ENCODE measurements around the gene MOK. TPM values are rescaled to one million over a fixed set of nuclear protein-coding genes. Genes with fewer than 3 reads are reported as not detected.

The MOK gene
- total RNA-seq, 1 experiment from 2014 or later: 2.8 TPM

DNA sequence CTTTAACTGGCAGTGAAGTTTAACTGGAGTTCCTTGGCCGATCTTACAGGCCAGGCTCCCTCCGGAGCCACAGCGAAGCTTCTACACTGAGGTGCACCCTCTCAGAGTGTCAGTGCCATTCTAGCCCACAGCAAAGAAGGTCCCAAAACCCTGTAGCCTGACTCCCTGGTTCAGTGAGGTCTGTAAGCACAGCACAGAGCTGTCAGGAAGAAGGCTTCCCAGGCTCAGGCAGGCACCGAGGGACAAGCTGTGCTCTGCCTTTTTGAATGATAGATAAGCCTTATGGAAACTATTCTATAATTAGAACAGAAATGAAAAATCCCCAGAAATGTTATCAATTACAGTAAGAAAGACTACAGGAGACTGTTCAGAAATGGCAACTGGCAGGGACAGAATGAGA lies 40.2 kb downstream of the MOK start:
- Histone ChIP-seq H2BK20ac (ENCODE audit: low read depth, low read length, poor library complexity, severe bottlenecking) (no peak overlapping the region), H2BK15ac (ENCODE audit: low read depth, low read length) (no peak overlapping the region), H3K9me3 (ENCODE audit: control insufficient read depth, low read depth, low read length) (no peaks in the 10 kb centered on the region), H3K79me2 (ENCODE audit: insufficient read depth, low read length) (no peaks in the 10 kb centered on the region), H3K23ac (ENCODE audit: insufficient read length, low read depth, low read length) (no peak overlapping the region), H3K27me3 (ENCODE audit: insufficient read depth, low read length) (no peaks in the 10 kb centered on the region), H3K18ac (ENCODE audit: insufficient read length, low read depth, low read length) (no peak overlapping the region), H3T11ph (ENCODE audit: low read length) (no peak overlapping the region), H3K23me2 (ENCODE audit: insufficient read length, low read depth, low read length, poor library complexity, severe bottlenecking) (no peaks in the 10 kb centered on the region), H2AFZ (ENCODE audit: low read length) (no peak overlapping the region), H3K4me2 (ENCODE audit: insufficient read depth, insufficient read length, low read length) (no peak overlapping the region), H2AK5ac (ENCODE audit: insufficient read length, low read length) (no peak overlapping the region), H3K79me1 (ENCODE audit: insufficient read depth, low read depth, low read length, poor library complexity, severe bottlenecking) (no peaks in the 10 kb centered on the region), H2BK12ac (ENCODE audit: insufficient read length, low read depth, low read length) (no peak overlapping the region), H2BK120ac (ENCODE audit: low read depth, low read length, poor library complexity, severe bottlenecking) (no peak overlapping the region), H3K56ac (ENCODE audit: insufficient read length, low read depth, low read length) (no peak overlapping the region), H2BK5ac (ENCODE audit: insufficient read length, low read length) (no peak overlapping the region), H3K9ac (ENCODE audit: extremely low read depth, insufficient read length, low read length) (no peak overlapping the region), H3K4ac (ENCODE audit: low read depth, low read length) (no peak overlapping the region), H3K27ac (ENCODE audit: insufficient read length, low read depth, low read length) (no peak overlapping the region), H4K91ac (ENCODE audit: insufficient read length, low read depth, low read length) (no peak overlapping the region), H4K5ac (ENCODE audit: insufficient read length, low read depth, low read length) (no peak overlapping the region), H4K8ac (replicated peaks; ENCODE audit: insufficient read length, low read depth, low read length) (no peak overlapping the region), H3K4me1 (ENCODE audit: insufficient read depth, low read length) (no peaks in the 10 kb centered on the region), H4K20me1 (ENCODE audit: control insufficient read depth, insufficient read depth, insufficient read length) (no peaks in the 10 kb centered on the region), H3K14ac (ENCODE audit: insufficient read depth, low read length) (no peak overlapping the region)
- H3K4me3 Mint-ChIP-seq: no peak overlapping the region
- no peaks in the 10 kb centered on the region for H3K9me3 Mint-ChIP-seq
- TF ChIP-seq, protein P1, sequence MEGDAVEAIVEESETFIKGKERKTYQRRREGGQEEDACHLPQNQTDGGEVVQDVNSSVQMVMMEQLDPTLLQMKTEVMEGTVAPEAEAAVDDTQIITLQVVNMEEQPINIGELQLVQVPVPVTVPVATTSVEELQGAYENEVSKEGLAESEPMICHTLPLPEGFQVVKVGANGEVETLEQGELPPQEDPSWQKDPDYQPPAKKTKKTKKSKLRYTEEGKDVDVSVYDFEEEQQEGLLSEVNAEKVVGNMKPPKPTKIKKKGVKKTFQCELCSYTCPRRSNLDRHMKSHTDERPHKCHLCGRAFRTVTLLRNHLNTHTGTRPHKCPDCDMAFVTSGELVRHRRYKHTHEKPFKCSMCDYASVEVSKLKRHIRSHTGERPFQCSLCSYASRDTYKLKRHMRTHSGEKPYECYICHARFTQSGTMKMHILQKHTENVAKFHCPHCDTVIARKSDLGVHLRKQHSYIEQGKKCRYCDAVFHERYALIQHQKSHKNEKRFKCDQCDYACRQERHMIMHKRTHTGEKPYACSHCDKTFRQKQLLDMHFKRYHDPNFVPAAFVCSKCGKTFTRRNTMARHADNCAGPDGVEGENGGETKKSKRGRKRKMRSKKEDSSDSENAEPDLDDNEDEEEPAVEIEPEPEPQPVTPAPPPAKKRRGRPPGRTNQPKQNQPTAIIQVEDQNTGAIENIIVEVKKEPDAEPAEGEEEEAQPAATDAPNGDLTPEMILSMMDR (conservative IDR thresholded peaks at IDR 0.05): no peak
- H3K27me3 Mint-ChIP-seq (ENCODE audit: low read depth): no peaks in the 10 kb centered on the region
- DNase-seq: no peak
- no peaks in the 10 kb centered on the region for H3K36me3 Mint-ChIP-seq (ENCODE audit: insufficient read depth in 1 of 3, low read depth in 3 of 3)
- WGBS (ENCODE audit: extremely low coverage, insufficient read length, low lambda C conversion rate): no CpG with 5 or more reads among the region's 4 CpGs
- peaks cover 8 to 10% of the 10 kb centered on the region in 2 experiments; a peak in 3 of 4 replicates for H3K4me1 Mint-ChIP-seq
- H3K27ac Mint-ChIP-seq: no peak overlapping the region

Data from H9 (cell line).